ENCODE data around the gene FAM83E.

FAM83E gene

GRCh38 chr19:48616041-48616436 is 1.2 kb upstream of the FAM83E start:
- H3K4me3 ChIP-seq (ENCODE audit: control insufficient read depth, low read depth, low read length) = no peak overlapping the region
- TF ChIP-seq CTCF (IDR thresholded peaks at IDR 0.05; ENCODE audit: control insufficient read depth, insufficient read depth, low read depth, low read length, missing control alignments) = no peak
- DNase-seq (ENCODE audit: low read depth) = no peak

GRCh38 chr19:48615231-48616040 is 560 bp upstream of the FAM83E start:
- DNase-seq (ENCODE audit: low read depth) = no peak
- no peak overlapping the region for H3K4me3 ChIP-seq (ENCODE audit: control insufficient read depth, low read depth, low read length)
- TF ChIP-seq CTCF (IDR thresholded peaks at IDR 0.05; ENCODE audit: control insufficient read depth, insufficient read depth, low read depth, low read length, missing control alignments) = no peak

GRCh38 chr19:48613852-48614435 is 932 bp downstream of the FAM83E start:
- no peak for DNase-seq (ENCODE audit: low read depth)
- no peak overlapping the region for H3K4me3 ChIP-seq (ENCODE audit: control insufficient read depth, low read depth, low read length)
- no peak for TF ChIP-seq CTCF (IDR thresholded peaks at IDR 0.05; ENCODE audit: control insufficient read depth, insufficient read depth, low read depth, low read length, missing control alignments)

- no peak for TF ChIP-seq CTCF (IDR thresholded peaks at IDR 0.05; ENCODE audit: control insufficient read depth, insufficient read depth, low read depth, low read length, missing control alignments)
- no peak for DNase-seq (ENCODE audit: low read depth)
- H3K4me3 ChIP-seq (ENCODE audit: control insufficient read depth, low read depth, low read length) = no peak overlapping the region
Observed at GRCh38 chr19:48613024-48613851, 1.6 kb downstream of the FAM83E start.

GRCh38 chr19:48611872-48612271 is 3.0 kb downstream of the FAM83E start:
- H3K4me3 ChIP-seq (ENCODE audit: control insufficient read depth, low read depth, low read length) = no peak overlapping the region
- DNase-seq (ENCODE audit: low read depth) = no peak
- TF ChIP-seq CTCF (IDR thresholded peaks at IDR 0.05; ENCODE audit: control insufficient read depth, insufficient read depth, low read depth, low read length, missing control alignments) = no peak

- DNase-seq (ENCODE audit: low read depth) = no peak
Observed at GRCh38 chr19:48609571-48610108, 5.2 kb downstream of the FAM83E start.

More at GRCh38 chr19:48609571-48610108, 5.2 kb downstream of the FAM83E start:
- TF ChIP-seq CTCF (IDR thresholded peaks at IDR 0.05; ENCODE audit: control insufficient read depth, insufficient read depth, low read depth, low read length, missing control alignments) = no peak
- H3K4me3 ChIP-seq (ENCODE audit: control insufficient read depth, low read depth, low read length) = no peak overlapping the region
